ENCODE measurements around the gene FBN2. TPM values are rescaled to one million over a fixed set of nuclear protein-coding genes. Genes with fewer than 3 reads are reported as not detected.

Gene FBN2
- total RNA-seq, 1 experiment from 2014 or later, result 0.42 TPM

- no peaks in the 10 kb centered on the region for H3K9me2 ChIP-seq (ENCODE audit: insufficient read depth)
- POLR2A ChIA-PET, result no interaction called here
- H3K79me2 ChIP-seq (ENCODE audit: insufficient read depth, low read length), result no peaks in the 10 kb centered on the region
- RAD21 ChIA-PET (ENCODE audit: low non-redundant PET in 1 of 2, low total read pairs in 2 of 2, uncharacterized antibody in 2 of 2, unreplicated experiment in 2 of 2), result no interaction called here
- peaks cover 0 to 16% of the 10 kb centered on the region in 2 experiments; a peak in 2 of 4 replicates for H3K4me1 ChIP-seq (ENCODE audit: control insufficient read depth in 1 of 2, insufficient read depth in 2 of 2, low read length in 2 of 2)
- H3K4me2 ChIP-seq (ENCODE audit: low read length), result no peak overlapping the region
- TF ChIP-seq SP1 (IDR thresholded peaks at IDR 0.05; ENCODE audit: low read depth), result no peak
- TF ChIP-seq YY1 (IDR thresholded peaks at IDR 0.05; ENCODE audit: extremely low read depth, insufficient replicate concordance, low read depth, low read length), result no peak
- TF ChIP-seq CEBPB (IDR thresholded peaks at IDR 0.05; ENCODE audit: low read depth), result no peak
- TF ChIP-seq CBX3 (IDR thresholded peaks at IDR 0.05; ENCODE audit: low read depth), result no peak
- TF ChIP-seq JUND (IDR thresholded peaks at IDR 0.05), result no peak
- no peak for TF ChIP-seq ATF3 (IDR thresholded peaks at IDR 0.05)
- no peak for TF ChIP-seq ZFX (IDR thresholded peaks at IDR 0.05)
- TF ChIP-seq, protein P1, sequence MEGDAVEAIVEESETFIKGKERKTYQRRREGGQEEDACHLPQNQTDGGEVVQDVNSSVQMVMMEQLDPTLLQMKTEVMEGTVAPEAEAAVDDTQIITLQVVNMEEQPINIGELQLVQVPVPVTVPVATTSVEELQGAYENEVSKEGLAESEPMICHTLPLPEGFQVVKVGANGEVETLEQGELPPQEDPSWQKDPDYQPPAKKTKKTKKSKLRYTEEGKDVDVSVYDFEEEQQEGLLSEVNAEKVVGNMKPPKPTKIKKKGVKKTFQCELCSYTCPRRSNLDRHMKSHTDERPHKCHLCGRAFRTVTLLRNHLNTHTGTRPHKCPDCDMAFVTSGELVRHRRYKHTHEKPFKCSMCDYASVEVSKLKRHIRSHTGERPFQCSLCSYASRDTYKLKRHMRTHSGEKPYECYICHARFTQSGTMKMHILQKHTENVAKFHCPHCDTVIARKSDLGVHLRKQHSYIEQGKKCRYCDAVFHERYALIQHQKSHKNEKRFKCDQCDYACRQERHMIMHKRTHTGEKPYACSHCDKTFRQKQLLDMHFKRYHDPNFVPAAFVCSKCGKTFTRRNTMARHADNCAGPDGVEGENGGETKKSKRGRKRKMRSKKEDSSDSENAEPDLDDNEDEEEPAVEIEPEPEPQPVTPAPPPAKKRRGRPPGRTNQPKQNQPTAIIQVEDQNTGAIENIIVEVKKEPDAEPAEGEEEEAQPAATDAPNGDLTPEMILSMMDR (IDR thresholded peaks at IDR 0.05 in 2 of 3, conservative IDR thresholded peaks at IDR 0.05 in 1 of 3; ENCODE audit: borderline replicate concordance in 1 of 3, insufficient read depth in 1 of 3, low read depth in 2 of 3, low read length in 2 of 3), result no peak
- TF ChIP-seq ELF1 (IDR thresholded peaks at IDR 0.05; ENCODE audit: borderline replicate concordance, low read depth), result no peak
- no peak for TF ChIP-seq RAD21 (IDR thresholded peaks at IDR 0.05; ENCODE audit: low read depth)
- no peak for TF ChIP-seq EZH2phosphoT487 (IDR thresholded peaks at IDR 0.05; ENCODE audit: borderline replicate concordance)
- no peak for TF ChIP-seq TCF7L2 (IDR thresholded peaks at IDR 0.05; ENCODE audit: borderline replicate concordance, extremely low read depth, insufficient read depth, insufficient read length)
- H3K36me3 ChIP-seq (ENCODE audit: control insufficient read depth in 1 of 2, insufficient read depth in 2 of 2, low read length in 2 of 2), result no peaks in the 10 kb centered on the region
- H3K27ac ChIP-seq (ENCODE audit: low read depth, low read length), result no peak overlapping the region
- no peaks in the 10 kb centered on the region for H3K27me3 ChIP-seq (ENCODE audit: insufficient read depth, low read length)
- H3K4me3 ChIP-seq (replicated peaks in 1 of 2; ENCODE audit: low read depth in 1 of 2, low read length in 2 of 2), result no peak overlapping the region
- ATAC-seq (no peak), DNase-seq (ENCODE audit: low read depth, low spot score) (no peak)
- CTCF ChIA-PET, result no interaction called here
- intact Hi-C loops (cut with micrococcal nuclease), result no loop called here
- H3K9ac ChIP-seq (ENCODE audit: low read length), result no peak overlapping the region
- no TSS peak for BruUV-seq (replicated peaks)
- H2AFZ ChIP-seq (ENCODE audit: low read depth, low read length, poor library complexity, severe bottlenecking), result no peak overlapping the region
- H4K20me1 ChIP-seq (ENCODE audit: insufficient read depth), result no peaks in the 10 kb centered on the region
- H3K9me3 ChIP-seq (ENCODE audit: control insufficient read depth in 1 of 2, insufficient read depth in 1 of 2, low read depth in 1 of 2, low read length in 2 of 2), result no peaks in the 10 kb centered on the region
These were observed 124.7 kb downstream of the FBN2 start for GRCh38 chr5:128413356-128413755.
